ENCODE measurements around the gene SLC5A10.

SLC5A10 gene

GRCh38 chr17:18965530-18966236, 13.7 kb downstream of the SLC5A10 start:
- no peak overlapping the region for H3K9ac ChIP-seq (ENCODE audit: low read length in 2 of 2)
- no peaks in the 10 kb centered on the region for H3K27me3 ChIP-seq (ENCODE audit: control insufficient read depth in 1 of 2, insufficient read depth in 2 of 2, low read length in 2 of 2)
- no peak overlapping the region for H3K27ac ChIP-seq (ENCODE audit: low read length)
- H3K9me3 ChIP-seq (ENCODE audit: control insufficient read depth in 2 of 2, low read length in 2 of 2) = no peaks in the 10 kb centered on the region
- no peak overlapping the region for H3K4me3 ChIP-seq (ENCODE audit: low read length in 2 of 2)
- peaks cover 14% of the 10 kb centered on the region for H3K4me1 ChIP-seq (ENCODE audit: control insufficient read depth, insufficient read depth, low read length)
- H3K36me3 ChIP-seq (ENCODE audit: control insufficient read depth in 2 of 2, insufficient read depth in 2 of 2, low read length in 2 of 2) = no peaks in the 10 kb centered on the region

- H3K27ac ChIP-seq (ENCODE audit: low read length) = no peak overlapping the region
- no peak overlapping the region for H3K9ac ChIP-seq (ENCODE audit: low read length in 2 of 2)
- no peaks in the 10 kb centered on the region for H3K9me3 ChIP-seq (ENCODE audit: control insufficient read depth in 2 of 2, low read length in 2 of 2)
- H3K4me1 ChIP-seq (ENCODE audit: control insufficient read depth, insufficient read depth, low read length) = peaks cover 3% of the 10 kb centered on the region
- no peaks in the 10 kb centered on the region for H3K36me3 ChIP-seq (ENCODE audit: control insufficient read depth in 2 of 2, insufficient read depth in 2 of 2, low read length in 2 of 2)
- no peak overlapping the region for H3K4me3 ChIP-seq (ENCODE audit: low read length in 2 of 2)
- no peaks in the 10 kb centered on the region for H3K27me3 ChIP-seq (ENCODE audit: control insufficient read depth in 1 of 2, insufficient read depth in 2 of 2, low read length in 2 of 2)
These were observed 15.1 kb downstream of the SLC5A10 start for GRCh38 chr17:18966831-18967624.

DNA sequence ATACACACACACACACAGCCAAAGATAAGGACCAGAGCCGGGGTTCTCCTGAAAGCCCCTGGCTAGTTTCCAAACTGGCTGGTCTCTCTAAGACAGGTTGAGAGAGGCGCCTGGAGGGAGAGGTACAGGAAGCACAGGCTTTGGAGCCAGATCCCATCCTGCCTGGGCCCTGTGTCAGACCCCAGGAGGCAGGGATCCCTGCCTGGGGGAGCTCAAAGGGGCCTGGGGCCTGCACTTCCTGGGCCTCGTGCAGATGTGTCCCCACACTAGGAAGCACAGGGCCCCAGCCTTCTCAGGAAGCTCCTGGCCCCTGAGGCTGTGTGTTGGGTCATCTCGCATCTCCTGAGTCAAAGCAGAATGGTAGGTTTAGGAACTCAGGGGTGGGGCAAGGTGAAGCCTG, 16.0 kb downstream of the SLC5A10 start:
- H3K27ac ChIP-seq (ENCODE audit: low read length) = no peak overlapping the region

DNA sequence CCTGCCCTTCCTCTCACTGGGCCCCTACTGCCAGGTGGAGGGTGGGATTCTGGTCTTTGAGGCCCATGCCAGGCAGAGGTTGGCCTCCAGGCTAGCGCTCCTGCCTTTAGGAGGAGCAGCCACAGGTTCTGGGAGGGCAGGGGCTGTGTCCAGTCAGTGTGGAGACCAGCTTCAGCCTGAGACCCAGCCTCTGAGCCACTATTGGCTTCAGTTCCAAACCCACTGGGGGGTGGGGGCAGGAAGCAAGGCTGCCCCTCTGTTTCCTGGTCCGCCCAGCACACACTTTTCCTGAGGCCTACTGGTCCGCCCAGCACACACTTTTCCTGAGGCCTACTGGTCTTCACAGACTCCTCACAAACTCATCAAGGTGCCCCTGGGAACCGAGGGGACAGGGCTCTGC, 16.4 kb downstream of the SLC5A10 start:
- Histone ChIP-seq H3K27me3 (ENCODE audit: control insufficient read depth in 1 of 2, insufficient read depth in 2 of 2, low read length in 2 of 2) (no peaks in the 10 kb centered on the region), H3K4me3 (ENCODE audit: low read length in 2 of 2) (no peak overlapping the region), H3K9me3 (ENCODE audit: control insufficient read depth in 2 of 2, low read length in 2 of 2) (no peaks in the 10 kb centered on the region), H3K36me3 (ENCODE audit: control insufficient read depth in 2 of 2, insufficient read depth in 2 of 2, low read length in 2 of 2) (no peaks in the 10 kb centered on the region), H3K27ac (ENCODE audit: low read length) (no peak overlapping the region), H3K4me1 (ENCODE audit: control insufficient read depth, insufficient read depth, low read length) (no peaks in the 10 kb centered on the region), H3K9ac (ENCODE audit: low read length in 2 of 2) (no peak overlapping the region)

More for the DNA sequence above, 16.0 kb downstream of the SLC5A10 start:
- Histone ChIP-seq H3K9ac (ENCODE audit: low read length in 2 of 2) (no peak overlapping the region), H3K4me3 (ENCODE audit: low read length in 2 of 2) (no peak overlapping the region), H3K4me1 (ENCODE audit: control insufficient read depth, insufficient read depth, low read length) (no peaks in the 10 kb centered on the region), H3K36me3 (ENCODE audit: control insufficient read depth in 2 of 2, insufficient read depth in 2 of 2, low read length in 2 of 2) (no peaks in the 10 kb centered on the region), H3K27me3 (ENCODE audit: control insufficient read depth in 1 of 2, insufficient read depth in 2 of 2, low read length in 2 of 2) (no peaks in the 10 kb centered on the region), H3K9me3 (ENCODE audit: control insufficient read depth in 2 of 2, low read length in 2 of 2) (no peaks in the 10 kb centered on the region)

GRCh38 chr17:18968945-18969887, 17.3 kb downstream of the SLC5A10 start:
- H3K4me3 ChIP-seq (ENCODE audit: low read length in 2 of 2) = no peak overlapping the region
- no peak overlapping the region for H3K27ac ChIP-seq (ENCODE audit: low read length)
- H3K9ac ChIP-seq (ENCODE audit: low read length in 2 of 2) = no peak overlapping the region

GRCh38 chr17:18970582-18971480, 18.9 kb downstream of the SLC5A10 start:
- H3K27me3 ChIP-seq (ENCODE audit: control insufficient read depth in 1 of 2, insufficient read depth in 2 of 2, low read length in 2 of 2) = no peaks in the 10 kb centered on the region
- H3K9ac ChIP-seq (ENCODE audit: low read length in 2 of 2) = no peak overlapping the region
- H3K36me3 ChIP-seq (ENCODE audit: control insufficient read depth in 2 of 2, insufficient read depth in 2 of 2, low read length in 2 of 2) = no peaks in the 10 kb centered on the region
- no peak overlapping the region for H3K4me3 ChIP-seq (ENCODE audit: low read length in 2 of 2)
- H3K4me1 ChIP-seq (ENCODE audit: control insufficient read depth, insufficient read depth, low read length) = no peaks in the 10 kb centered on the region
- H3K9me3 ChIP-seq (ENCODE audit: control insufficient read depth in 2 of 2, low read length in 2 of 2) = no peaks in the 10 kb centered on the region
- H3K27ac ChIP-seq (ENCODE audit: low read length) = no peak overlapping the region

More at GRCh38 chr17:18968945-18969887, 17.3 kb downstream of the SLC5A10 start:
- no peaks in the 10 kb centered on the region for H3K27me3 ChIP-seq (ENCODE audit: control insufficient read depth in 1 of 2, insufficient read depth in 2 of 2, low read length in 2 of 2)
- H3K36me3 ChIP-seq (ENCODE audit: control insufficient read depth in 2 of 2, insufficient read depth in 2 of 2, low read length in 2 of 2) = no peaks in the 10 kb centered on the region
- H3K4me1 ChIP-seq (ENCODE audit: control insufficient read depth, insufficient read depth, low read length) = no peaks in the 10 kb centered on the region
- no peaks in the 10 kb centered on the region for H3K9me3 ChIP-seq (ENCODE audit: control insufficient read depth in 2 of 2, low read length in 2 of 2)

- no peak overlapping the region for H3K4me3 ChIP-seq (ENCODE audit: low read length in 2 of 2)
- H3K36me3 ChIP-seq (ENCODE audit: control insufficient read depth in 2 of 2, insufficient read depth in 2 of 2, low read length in 2 of 2) = no peaks in the 10 kb centered on the region
- no peaks in the 10 kb centered on the region for H3K9me3 ChIP-seq (ENCODE audit: control insufficient read depth in 2 of 2, low read length in 2 of 2)
- H3K9ac ChIP-seq (ENCODE audit: low read length in 2 of 2) = no peak overlapping the region
- no peaks in the 10 kb centered on the region for H3K4me1 ChIP-seq (ENCODE audit: control insufficient read depth, insufficient read depth, low read length)
- H3K27me3 ChIP-seq (ENCODE audit: control insufficient read depth in 1 of 2, insufficient read depth in 2 of 2, low read length in 2 of 2) = no peaks in the 10 kb centered on the region
- H3K27ac ChIP-seq (ENCODE audit: low read length) = no peak overlapping the region
These were observed 19.8 kb downstream of the SLC5A10 start for GRCh38 chr17:18971801-18972200.

DNA sequence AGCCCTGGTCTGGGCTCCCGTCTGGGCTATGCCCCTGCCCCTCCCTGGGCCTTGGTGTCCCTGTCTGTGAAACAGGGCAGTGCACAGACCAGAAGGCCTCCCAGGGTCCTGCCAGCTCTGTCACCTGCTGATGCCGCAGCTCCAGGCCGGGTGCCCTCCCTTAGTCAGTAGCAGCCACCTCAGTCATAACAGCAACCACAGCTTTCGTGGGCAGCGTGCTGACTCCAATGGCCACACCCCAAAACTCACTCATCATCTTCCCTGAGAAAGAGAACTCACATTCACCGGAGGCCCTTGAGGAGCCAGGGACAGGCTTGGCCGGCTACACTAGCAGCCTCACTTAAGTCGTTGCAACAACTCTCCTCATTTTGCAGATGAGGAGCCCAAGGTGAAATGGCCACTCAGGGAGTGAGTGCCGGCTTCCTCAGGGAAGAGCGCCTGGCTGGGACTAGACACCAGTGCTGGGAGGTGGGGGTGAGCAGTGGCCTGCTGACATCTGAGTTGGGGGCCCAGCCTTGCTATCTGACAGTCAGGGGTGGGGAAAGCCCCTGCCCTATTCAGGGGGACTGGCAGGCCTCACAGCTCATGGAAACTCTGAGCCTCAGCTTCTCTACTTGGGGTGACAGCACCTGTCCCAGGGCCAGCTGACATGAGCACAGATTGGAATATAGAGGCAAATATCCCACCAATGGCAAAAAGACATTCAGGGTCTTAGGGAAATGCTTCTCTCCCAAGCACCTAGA, 22.6 kb downstream of the SLC5A10 start:
- Histone ChIP-seq H3K9me3 (ENCODE audit: control insufficient read depth in 2 of 2, low read length in 2 of 2) (no peaks in the 10 kb centered on the region), H3K36me3 (ENCODE audit: control insufficient read depth in 2 of 2, insufficient read depth in 2 of 2, low read length in 2 of 2) (peaks cover 0 to 2% of the 10 kb centered on the region in 2 donors), H3K27ac (ENCODE audit: low read length) (no peak overlapping the region), H3K4me3 (ENCODE audit: low read length in 2 of 2) (no peak overlapping the region), H3K9ac (ENCODE audit: low read length in 2 of 2) (no peak overlapping the region), H3K27me3 (ENCODE audit: control insufficient read depth in 1 of 2, insufficient read depth in 2 of 2, low read length in 2 of 2) (no peaks in the 10 kb centered on the region), H3K4me1 (ENCODE audit: control insufficient read depth, insufficient read depth, low read length) (no peaks in the 10 kb centered on the region)

- Histone ChIP-seq H3K9me3 (ENCODE audit: control insufficient read depth in 2 of 2, low read length in 2 of 2) (no peaks in the 10 kb centered on the region), H3K36me3 (ENCODE audit: control insufficient read depth in 2 of 2, insufficient read depth in 2 of 2, low read length in 2 of 2) (peaks cover 0 to 2% of the 10 kb centered on the region in 2 donors), H3K9ac (ENCODE audit: low read length in 2 of 2) (no peak overlapping the region), H3K4me3 (ENCODE audit: low read length in 2 of 2) (no peak overlapping the region), H3K27me3 (ENCODE audit: control insufficient read depth in 1 of 2, insufficient read depth in 2 of 2, low read length in 2 of 2) (no peaks in the 10 kb centered on the region), H3K4me1 (ENCODE audit: control insufficient read depth, insufficient read depth, low read length) (no peaks in the 10 kb centered on the region), H3K27ac (ENCODE audit: low read length) (no peak overlapping the region)
These were observed 23.6 kb downstream of the SLC5A10 start for GRCh38 chr17:18975597-18975996.

Measured in stomach smooth muscle (tissue), 2 donors.